ENCODE measurements around the gene ACADVL.

The ACADVL gene

DNA sequence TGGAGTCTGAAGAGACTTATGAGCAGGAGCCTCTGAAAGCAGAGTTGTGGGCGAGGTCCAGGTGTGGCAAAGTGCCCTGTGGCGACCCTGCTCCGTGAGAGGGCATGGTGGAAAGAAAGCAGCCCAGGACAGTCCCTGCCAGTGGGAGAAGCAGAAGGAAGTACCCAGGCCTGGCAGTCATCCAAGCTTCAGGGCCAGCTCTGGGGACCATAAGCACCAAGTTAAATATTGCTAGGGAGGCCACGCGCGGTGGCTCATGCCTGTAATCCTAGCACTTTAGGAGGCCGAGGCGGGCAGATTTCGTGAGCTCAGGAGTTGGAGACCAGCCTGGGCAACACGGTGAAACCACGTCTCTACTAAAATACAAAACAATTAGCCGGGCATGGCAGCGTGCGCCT, 35.6 kb upstream of the ACADVL start:
- TF ChIP-seq CTCF (IDR thresholded peaks at IDR 0.05) (no peak), ZFX (IDR thresholded peaks at IDR 0.05; ENCODE audit: borderline replicate concordance) (no peak)
- H3K27ac ChIP-seq = no peak overlapping the region

- H3K27ac ChIP-seq = no peak overlapping the region
- TF ChIP-seq ZFX (IDR thresholded peaks at IDR 0.05; ENCODE audit: borderline replicate concordance) (no peak), CTCF (IDR thresholded peaks at IDR 0.05) (no peak)
Measured at GRCh38 chr17:7184647-7185046, 35.1 kb upstream of the ACADVL start.

DNA sequence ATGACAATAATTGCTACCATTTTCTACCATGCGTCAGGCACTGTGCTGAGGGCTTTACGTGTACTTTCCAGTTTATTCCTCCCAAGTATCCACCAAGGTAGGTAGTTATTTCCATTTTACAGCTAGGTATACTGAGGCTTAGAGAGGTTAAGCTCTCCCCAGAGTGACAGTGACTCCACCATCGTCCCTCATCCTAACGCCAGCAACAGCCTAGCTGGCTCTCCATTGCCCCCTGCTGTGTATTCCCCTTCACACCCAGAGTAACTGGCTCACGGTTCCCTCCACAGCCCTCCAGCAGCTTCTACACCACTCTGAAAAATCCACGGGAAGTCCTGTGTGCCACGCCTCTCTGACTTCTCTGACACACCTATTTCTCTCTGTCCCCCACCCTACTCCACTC, 33.5 kb upstream of the ACADVL start:
- no peak overlapping the region for H3K27ac ChIP-seq
- TF ChIP-seq CTCF (IDR thresholded peaks at IDR 0.05) = peak; percentile 35
- TF ChIP-seq ZFX (IDR thresholded peaks at IDR 0.05; ENCODE audit: borderline replicate concordance) = no peak

DNA sequence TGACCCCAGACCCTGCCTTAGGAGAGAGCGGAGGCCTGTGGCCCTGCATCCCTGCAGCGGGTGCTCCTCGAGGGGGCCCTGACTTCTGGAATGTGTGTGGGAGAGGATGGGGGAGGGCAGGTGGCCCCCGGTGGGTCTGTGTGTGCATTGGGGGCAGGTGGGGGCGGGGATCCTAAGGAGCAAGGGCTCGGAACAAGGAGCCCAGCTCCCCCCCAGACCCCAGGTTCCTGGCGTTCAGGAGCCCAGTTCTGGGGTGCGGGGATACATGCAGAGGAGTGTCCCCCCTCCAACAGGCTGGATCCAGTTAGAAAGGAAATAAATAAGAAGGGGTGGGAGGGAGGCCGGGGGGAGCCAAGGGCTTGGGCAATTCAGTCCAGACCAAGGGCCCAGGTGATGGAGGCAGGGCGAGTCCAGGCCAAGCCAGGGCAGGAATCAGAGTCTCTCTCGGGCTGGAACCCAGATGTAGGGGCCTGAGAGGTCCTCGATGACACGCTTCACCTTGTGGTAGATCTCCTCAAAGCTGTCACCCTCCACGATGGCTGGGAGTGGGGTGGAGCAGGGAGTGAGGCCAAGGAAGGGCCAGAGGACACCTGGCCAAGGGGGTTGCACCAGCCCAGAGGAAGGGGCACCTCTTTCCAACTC, 29.3 kb upstream of the ACADVL start:
- H3K27ac ChIP-seq = no peak overlapping the region
- TF ChIP-seq ZFX (IDR thresholded peaks at IDR 0.05; ENCODE audit: borderline replicate concordance) = no peak
- no peak for TF ChIP-seq CTCF (IDR thresholded peaks at IDR 0.05)

DNA sequence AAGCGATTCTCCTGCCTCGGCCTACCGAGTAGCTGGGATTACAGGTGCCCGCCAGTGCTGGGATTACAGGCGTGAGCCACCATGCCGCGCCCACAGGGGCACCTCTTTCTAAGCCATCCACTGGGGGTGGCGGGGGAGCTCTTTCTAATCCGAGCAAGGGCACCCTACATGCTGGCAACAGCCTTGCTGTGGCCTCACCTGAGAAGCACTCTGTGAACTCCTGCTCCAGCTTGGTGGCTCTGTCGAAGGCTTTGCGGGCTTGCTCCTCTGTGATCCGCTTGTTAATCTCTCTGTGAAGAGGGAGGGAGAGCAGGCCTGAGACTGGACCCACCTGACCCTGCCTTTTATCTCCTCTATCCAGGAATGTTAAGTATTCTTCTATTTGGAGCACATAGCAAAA, 28.7 kb upstream of the ACADVL start:
- TF ChIP-seq CTCF (IDR thresholded peaks at IDR 0.05) (no peak), ZFX (IDR thresholded peaks at IDR 0.05; ENCODE audit: borderline replicate concordance) (no peak)
- H3K27ac ChIP-seq = no peak overlapping the region

DNA sequence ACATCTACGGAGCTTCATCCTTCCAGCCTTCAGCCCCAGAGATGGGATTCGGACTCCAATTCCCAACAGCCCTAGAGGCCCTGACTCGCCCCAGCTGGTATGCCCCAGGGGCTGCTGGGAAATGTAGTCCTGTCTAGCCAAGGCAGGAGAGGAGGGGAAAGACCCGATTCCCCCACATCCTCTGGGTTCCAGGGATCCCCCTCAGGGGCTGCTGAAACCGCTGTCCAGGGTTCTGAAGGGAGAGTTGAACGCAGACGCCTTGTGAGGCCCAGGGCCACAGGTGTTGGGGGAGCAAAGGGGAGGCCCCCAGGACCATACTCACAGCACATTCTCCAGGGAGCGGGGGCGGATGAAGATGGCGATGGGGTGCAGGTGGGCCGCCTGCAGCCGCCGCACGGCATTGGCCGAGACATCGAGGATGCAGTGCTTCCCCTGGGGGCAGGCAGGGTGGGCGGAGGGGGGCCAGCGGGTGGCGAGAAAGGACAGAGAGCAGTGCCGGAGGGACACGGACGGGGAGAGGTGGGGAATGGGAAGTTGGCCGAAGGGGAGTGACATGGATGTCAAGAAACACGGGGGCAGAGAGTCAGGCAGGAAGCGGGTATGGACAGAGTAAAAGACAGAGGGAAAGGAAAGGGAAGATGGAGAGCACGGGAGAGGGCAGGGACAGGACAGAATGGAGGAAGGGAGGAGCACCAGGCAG, 28.0 kb upstream of the ACADVL start:
- H3K27ac ChIP-seq = no peak overlapping the region
- no peak for TF ChIP-seq CTCF (IDR thresholded peaks at IDR 0.05)
- no peak for TF ChIP-seq ZFX (IDR thresholded peaks at IDR 0.05; ENCODE audit: borderline replicate concordance)

DNA sequence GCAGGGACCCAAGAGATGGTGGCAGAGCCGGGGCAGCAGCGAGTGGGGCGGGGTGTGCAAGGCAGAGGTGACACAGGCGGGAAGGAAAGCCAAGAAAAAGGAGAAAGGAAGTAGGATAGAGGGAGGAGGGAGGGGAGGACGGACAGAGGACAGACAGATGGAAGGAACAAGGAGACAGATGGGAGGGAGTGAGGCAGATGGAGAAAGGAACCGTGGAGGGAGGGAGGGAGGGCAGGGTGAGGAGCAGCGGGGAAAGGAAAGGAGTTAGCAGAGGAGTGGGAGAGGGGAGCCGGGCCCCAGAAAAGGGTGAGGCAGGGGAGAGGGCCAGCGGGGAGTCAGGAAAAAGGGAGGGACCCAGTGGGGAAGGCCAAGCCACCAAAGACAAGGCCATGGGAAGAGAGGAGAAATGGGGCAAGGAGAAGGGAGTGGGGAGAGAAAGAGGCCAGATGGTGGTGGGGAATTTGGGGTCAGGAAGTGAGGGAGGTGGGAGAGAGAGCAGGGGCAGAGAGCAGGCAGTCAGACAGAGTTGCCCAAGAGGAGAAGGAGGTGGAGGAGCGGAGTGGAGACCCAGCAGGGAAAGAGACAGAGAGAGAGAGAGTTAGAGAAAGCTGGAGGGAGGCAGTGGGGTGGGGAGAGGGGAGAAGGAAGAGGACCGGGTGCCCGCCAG, 27.3 kb upstream of the ACADVL start:
- TF ChIP-seq ZFX (IDR thresholded peaks at IDR 0.05; ENCODE audit: borderline replicate concordance) (no peak), CTCF (IDR thresholded peaks at IDR 0.05) (no peak)
- no peak overlapping the region for H3K27ac ChIP-seq
